Heart right ventricle (tissue), 16 donors: ENCODE measurements around the gene GFI1B. TPM values are rescaled to one million over a fixed set of nuclear protein-coding genes. Genes with fewer than 3 reads are reported as not detected.

Experiments
- ATAC-seq, 8 donors: fragments of 200-7000 bp; cut with Tn5 transposase; one replicate each; pipeline ENCODE4 v1.9.1; 2020; ENCODE audit warnings: mild to moderate bottlenecking in 8 of 8, moderate library complexity in 8 of 8, moderate number of reproducible peaks in 1 of 8
- DNase-seq, 2 donors: peaks; one replicate each; pipeline ENCODE4 v3.0.0-alpha.2; 2020
- H3K27ac ChIP-seq, 10 donors: fragments of 200-600 bp; sonication (generic) in 2 of 10; one replicate each; pipeline versions ENCODE4 v1.5.0 to v1.8.0; 2020 to 2022; ENCODE audit warnings: mild to moderate bottlenecking in 3 of 10
- H3K27me3 ChIP-seq, 7 donors: fragments of 200-600 bp; one replicate each; pipeline ENCODE4 v1.8.0; 2021 to 2022; ENCODE audit warnings: mild to moderate bottlenecking in 2 of 7
- H3K36me3 ChIP-seq, 9 donors: fragments of 200-600 bp; sonication (generic) in 1 of 9; one replicate each; pipeline versions ENCODE4 v1.5.0 to v1.8.0; 2020 to 2022; ENCODE audit warnings: mild to moderate bottlenecking in 2 of 9
- H3K4me1 ChIP-seq, 9 donors: fragments of 200-600 bp; sonication (generic) in 1 of 9; one replicate each; pipeline versions ENCODE4 v1.5.0 to v1.8.0; 2020 to 2022; ENCODE audit warnings: mild to moderate bottlenecking in 4 of 9
- H3K4me3 ChIP-seq, 10 donors: fragments of 200-600 bp; sonication (generic) in 2 of 10; one replicate each; pipeline versions ENCODE4 v1.5.0 to v1.8.0; 2020 to 2022; ENCODE audit warnings: mild to moderate bottlenecking in 7 of 10, moderate library complexity in 2 of 10
- H3K9me3 ChIP-seq, 11 donors: fragments of 200-600 bp in 10 of 11; sonication (generic) in 2 of 11; one replicate each; pipeline versions ENCODE4 v1.5.0 to v1.8.0; 2013 to 2022; ENCODE audit warnings: mild to moderate bottlenecking in 2 of 11, control low read depth in 1 of 11, moderate library complexity in 1 of 11
- WGBS, 2 donors: extraction: QIAGEN DNeasy Blood & Tissue Kit; methylation state at CpG; one replicate each; pipeline ENCODE4 v1.1.7; 2013; ENCODE audit warnings: inconsistent platforms in 1 of 2; 5-methylcytosine and 5-hydroxymethylcytosine counted together
- intact Hi-C, 10 donors: fragments of 100-400 bp; cut with DNase I; formaldehyde crosslinking; loops; one replicate each; pipeline versions ENCODE4 v1.11.1 to v1.14.2; 2022
- polyA plus RNA-seq, 2 donors: library from polyadenylated mRNA; stranded (reverse); fragments of 200-250 nt; gene quantifications; one replicate each; pipeline ENCODE4 v1.2.3, GENCODE V29; 2013
- total RNA-seq, 10 donors: library from RNA; stranded (reverse); fragmentation: NEBNext Ultra II Directional in 3 of 10; extraction: Animal tissue kit (Norgen Biotek cat#: 25700) in 3 of 10; gene quantifications; one replicate each; pipeline versions ENCODE4 v1.2.1 to v1.2.4, GENCODE V29; 2021 to 2023
- TF ChIP-seq, protein P1 (sequence below), 9 donors: fragments of 200-600 bp; sonication (generic) in 2 of 9; IDR thresholded peaks; one replicate each; pipeline versions ENCODE4 v1.5.0 to v1.8.0; 2021 to 2022; ENCODE audit warnings: antibody characterized with exemption in 9 of 9, mild to moderate bottlenecking in 5 of 9, moderate library complexity in 1 of 9
- donor health status: Arrhythmogenic right ventricular cardiomyopathy.
- donor health status: ischemic (EF 13 %, LVEDD 7.1; RV severe dilation, severe dysfunction).
- donor health status: healthy with polysubstance abuse.
- donor health status: DM: no; HTN: yes; CAD: no.
- donor health status: DM: no; HTN: no; CAD: no.
- donor health status: ischemic (EF 25% LVEDD 6.9; RV normal size, moderate dysfunction).
- donor health status: ischemic (EF 25% LVEDD 5.7; RV mildly dilated, moderate dysfunction).
- donor health status: healthy.
- donor health status: DM: yes; HTN: yes; CAD: no.
- donor health status: Ischemic cardiomyopathy.
- donor health status: ischemic (EF 35%, LVEDD 5.7; RV mildly dilated, moderate dysfunction).
- donor health status: nonischemic (EF 11% LVEDD 7.7; RV severe dilation, severe dysfunction).
- donor health status: DM: yes; HTN: yes; CAD: no.
- donor health status: PGD.
- donor health status: ischemic (EF 29% LVEDD 5.4; RV normal size, mild dysfunction).
- donor health status: nonischemic (EF 23%, LVEDD 6.1; RV moderate dilation, normal function).

The GFI1B gene
- total and polyA plus RNA-seq, 12 donors: 0.06 to 0.49 (median 0.24) TPM; not detected in 4

DNA sequence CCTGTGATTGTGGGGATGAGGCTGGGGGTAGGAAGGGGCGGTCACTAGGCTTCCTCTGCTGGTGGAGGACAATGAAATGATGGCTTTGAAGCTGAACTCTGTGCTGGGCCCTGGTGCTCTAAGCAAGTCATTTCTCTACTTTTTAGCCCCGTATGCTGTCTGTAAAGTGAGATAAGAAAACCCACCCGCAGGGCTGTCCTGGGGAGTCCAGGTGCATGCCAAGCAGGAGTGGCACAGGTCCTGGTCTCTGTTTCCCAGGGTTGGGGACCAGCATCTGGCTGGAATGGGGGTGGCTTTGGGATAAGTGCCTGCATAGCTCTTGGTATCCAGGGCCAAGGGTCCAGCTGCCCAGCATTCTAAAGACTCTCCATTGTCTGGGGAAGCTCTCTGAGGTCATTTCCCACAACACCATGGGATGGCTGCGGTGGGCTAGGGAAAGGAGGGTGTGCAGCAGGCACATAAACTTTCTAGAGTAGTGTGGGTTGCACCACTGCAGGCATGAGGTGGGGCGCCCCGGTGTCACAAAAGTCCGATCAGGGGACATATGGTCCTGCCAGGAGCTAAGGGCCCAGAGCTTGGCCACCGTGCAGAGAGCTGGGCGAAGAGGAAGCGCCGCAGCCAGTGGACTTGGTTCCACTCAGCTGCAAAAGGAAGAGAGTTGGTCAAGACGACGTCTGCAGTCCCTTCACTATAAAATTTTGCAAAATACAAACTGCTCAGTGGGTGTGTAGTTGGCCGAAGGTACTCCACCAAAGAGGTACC, 26.7 kb downstream of the GFI1B start:
- intact Hi-C loops: no loop called here
- WGBS, 2 donors: 86% methylated on average over 14 of the region's 14 CpGs
- Histone ChIP-seq H3K9me3 (peaks cover 0 to 6% (median 0%) of the 10 kb centered on the region in 11 donors), H3K4me1 (no peaks in the 10 kb centered on the region), H3K36me3 (no peaks in the 10 kb centered on the region), H3K4me3 (no peak overlapping the region), H3K27me3 (peaks cover 0 to 59% (median 35%) of the 10 kb centered on the region in 7 donors), H3K27ac (no peak overlapping the region)
- ATAC-seq (no peak), DNase-seq (no peak)
- TF ChIP-seq, protein P1, sequence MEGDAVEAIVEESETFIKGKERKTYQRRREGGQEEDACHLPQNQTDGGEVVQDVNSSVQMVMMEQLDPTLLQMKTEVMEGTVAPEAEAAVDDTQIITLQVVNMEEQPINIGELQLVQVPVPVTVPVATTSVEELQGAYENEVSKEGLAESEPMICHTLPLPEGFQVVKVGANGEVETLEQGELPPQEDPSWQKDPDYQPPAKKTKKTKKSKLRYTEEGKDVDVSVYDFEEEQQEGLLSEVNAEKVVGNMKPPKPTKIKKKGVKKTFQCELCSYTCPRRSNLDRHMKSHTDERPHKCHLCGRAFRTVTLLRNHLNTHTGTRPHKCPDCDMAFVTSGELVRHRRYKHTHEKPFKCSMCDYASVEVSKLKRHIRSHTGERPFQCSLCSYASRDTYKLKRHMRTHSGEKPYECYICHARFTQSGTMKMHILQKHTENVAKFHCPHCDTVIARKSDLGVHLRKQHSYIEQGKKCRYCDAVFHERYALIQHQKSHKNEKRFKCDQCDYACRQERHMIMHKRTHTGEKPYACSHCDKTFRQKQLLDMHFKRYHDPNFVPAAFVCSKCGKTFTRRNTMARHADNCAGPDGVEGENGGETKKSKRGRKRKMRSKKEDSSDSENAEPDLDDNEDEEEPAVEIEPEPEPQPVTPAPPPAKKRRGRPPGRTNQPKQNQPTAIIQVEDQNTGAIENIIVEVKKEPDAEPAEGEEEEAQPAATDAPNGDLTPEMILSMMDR (IDR thresholded peaks at IDR 0.05): no peak

DNA sequence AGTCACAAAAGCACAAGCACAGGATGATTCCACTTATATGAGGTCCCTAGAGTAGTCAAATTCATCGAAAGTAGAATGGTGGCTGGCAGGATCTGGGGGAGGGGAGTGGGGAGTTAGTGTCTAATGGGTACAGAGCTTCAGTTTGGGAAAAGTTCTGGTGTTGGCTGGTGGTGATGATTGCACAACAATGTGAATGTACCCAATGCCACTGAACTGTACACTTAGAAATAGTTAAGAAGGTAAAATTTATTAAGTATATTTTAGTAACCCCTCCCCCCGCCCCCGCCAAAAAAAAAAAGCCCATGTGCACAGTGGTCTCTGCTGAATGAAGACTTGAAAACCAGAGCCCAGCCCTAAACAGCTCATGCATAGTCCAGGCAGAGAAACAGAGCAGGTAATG, 27.5 kb downstream of the GFI1B start:
- 84 to 97% methylated on average over 3 of the region's 3 CpGs for WGBS, 2 donors
- intact Hi-C loops: no loop called here
- TF ChIP-seq, protein P1 (IDR thresholded peaks at IDR 0.05): no peak
- Histone ChIP-seq H3K27me3 (peaks cover 0 to 51% (median 28%) of the 10 kb centered on the region in 7 donors), H3K4me1 (no peaks in the 10 kb centered on the region), H3K27ac (no peak overlapping the region), H3K4me3 (no peak overlapping the region), H3K9me3 (peaks cover 0 to 13% (median 5%) of the 10 kb centered on the region in 11 donors), H3K36me3 (no peaks in the 10 kb centered on the region)
- DNase-seq (no peak), ATAC-seq (no peak)

DNA sequence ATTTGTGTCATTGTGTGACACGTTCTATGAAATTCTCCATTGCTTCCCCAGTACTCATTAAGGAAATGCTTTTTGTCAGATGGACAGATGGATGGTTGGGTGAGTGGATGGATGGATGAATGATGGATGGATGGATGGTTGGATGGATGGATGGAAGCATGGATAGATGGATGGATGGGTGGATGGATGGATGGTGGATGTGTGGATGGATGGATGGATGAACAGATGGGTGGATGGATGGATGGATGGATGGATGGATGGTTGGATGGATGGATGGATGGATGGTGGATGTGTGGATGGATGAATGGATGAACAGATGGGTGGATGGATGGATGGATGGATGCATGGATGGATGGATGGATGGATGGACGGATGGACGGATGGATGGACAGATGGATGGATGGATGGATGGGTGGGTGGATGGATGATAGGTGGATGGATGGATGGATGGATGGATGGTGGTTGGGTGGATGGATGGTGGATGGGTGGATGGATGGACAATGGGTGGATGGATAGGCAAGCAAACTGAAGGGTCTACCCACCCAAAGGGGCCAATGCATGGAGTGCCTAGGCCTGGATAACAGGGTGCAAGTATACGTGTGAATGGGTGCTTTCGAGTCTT, 28.3 kb downstream of the GFI1B start:
- H3K27me3 ChIP-seq: peaks cover 0 to 48% (median 22%) of the 10 kb centered on the region in 7 donors
- no peak overlapping the region for H3K4me3 ChIP-seq
- peaks cover 0 to 16% (median 9%) of the 10 kb centered on the region in 11 donors for H3K9me3 ChIP-seq
- ATAC-seq (no peak), DNase-seq (no peak)
- no peaks in the 10 kb centered on the region for H3K36me3 ChIP-seq
- 82 to 93% methylated on average over 5 of the region's 5 CpGs for WGBS, 2 donors
- TF ChIP-seq, protein P1 (IDR thresholded peaks at IDR 0.05): no peak
- no peak overlapping the region for H3K27ac ChIP-seq
- H3K4me1 ChIP-seq: no peaks in the 10 kb centered on the region
- intact Hi-C loops: no loop called here

DNA sequence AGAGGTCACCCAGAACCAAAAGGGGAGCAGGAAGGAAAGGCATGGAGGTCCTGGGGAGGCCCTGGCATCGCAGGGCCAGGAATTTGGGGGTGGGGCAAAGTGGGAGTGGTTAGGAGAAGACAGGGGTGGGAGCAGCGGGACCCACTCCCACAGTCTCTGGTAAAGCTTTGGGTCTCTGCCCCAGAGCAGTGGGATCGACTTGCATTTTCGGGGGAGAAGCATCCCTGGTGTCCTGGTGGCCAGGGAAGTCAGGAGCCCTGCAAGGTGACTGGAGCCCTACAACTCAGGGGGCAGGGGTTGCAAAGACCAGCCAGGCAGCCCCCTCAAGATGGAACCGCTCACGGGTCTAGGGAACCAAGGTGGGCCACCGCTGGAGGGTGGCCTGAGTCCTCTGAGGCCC, 29.9 kb downstream of the GFI1B start:
- TF ChIP-seq, protein P1 (IDR thresholded peaks at IDR 0.05): no peak
- ATAC-seq: no peak
- Histone ChIP-seq H3K36me3 (no peaks in the 10 kb centered on the region), H3K27me3 (peaks cover 0 to 35% (median 7%) of the 10 kb centered on the region in 7 donors), H3K9me3 (peaks cover 0 to 16% (median 9%) of the 10 kb centered on the region in 11 donors), H3K4me3 (no peak overlapping the region), H3K27ac (no peak overlapping the region), H3K4me1 (no peaks in the 10 kb centered on the region)
- 73 to 79% methylated on average over 7 of the region's 7 CpGs for WGBS, 2 donors
- DNase-seq: no peak
- intact Hi-C loops: no loop called here
